ENCODE data around the gene CPAMD8. TPM values are rescaled to one million over a fixed set of nuclear protein-coding genes. Genes with fewer than 3 reads are reported as not detected.

Gene CPAMD8
- total and polyA plus RNA-seq, 2 donors (not counting 1 experiment from before 2014, with no cell fraction given): 0.14 to 1.7 TPM

GRCh38 chr19:17036640-17037039 is 10.0 kb upstream of the CPAMD8 start:
- Histone ChIP-seq H3K4me2 (ENCODE audit: extremely low read depth, insufficient read depth, low read length) (no peak overlapping the region), H3K9me3 (ENCODE audit: control insufficient read depth, insufficient read depth, low read depth, low read length) (no peaks in the 10 kb centered on the region), H2AFZ (ENCODE audit: low read length) (no peak overlapping the region), H3K79me2 (ENCODE audit: control insufficient read depth, insufficient read depth, low read length) (no peaks in the 10 kb centered on the region), H4K20me1 (ENCODE audit: control insufficient read depth, extremely low read depth, insufficient read depth, low read length) (no peaks in the 10 kb centered on the region), H3K36me3 (ENCODE audit: control insufficient read depth, insufficient read depth, low read length) (no peaks in the 10 kb centered on the region), H3K4me1 (ENCODE audit: control insufficient read depth, extremely low read depth, insufficient read depth, low read length) (no peaks in the 10 kb centered on the region), H3K27ac (ENCODE audit: insufficient read depth, low read length) (no peak overlapping the region), H3K9ac (ENCODE audit: insufficient read depth, low read length) (no peak overlapping the region), H3K4me3 (replicated peaks in 1 of 4; ENCODE audit: control extremely low read depth in 1 of 4, insufficient read depth in 1 of 4, low read depth in 3 of 4, low read length in 4 of 4) (no peak overlapping the region), H3K27me3 (ENCODE audit: control insufficient read depth, insufficient read depth, low read length) (no peaks in the 10 kb centered on the region)
- no peak for DNase-seq (ENCODE audit: low read depth in 2 of 2)
- TF ChIP-seq EZH2 (IDR thresholded peaks at IDR 0.05; ENCODE audit: low read length, missing control alignments) (no peak), CTCF (conservative IDR thresholded peaks at IDR 0.05 in 1 of 2, IDR thresholded peaks at IDR 0.05 in 1 of 2; ENCODE audit: low read depth in 1 of 2, low read length in 2 of 2) (no peak)

- Histone ChIP-seq H3K79me2 (ENCODE audit: control insufficient read depth, insufficient read depth, low read length) (no peaks in the 10 kb centered on the region), H2AFZ (ENCODE audit: low read length) (no peak overlapping the region)
These were observed 9.3 kb upstream of the CPAMD8 start for GRCh38 chr19:17035842-17036424.

GRCh38 chr19:17031741-17032140 is 5.1 kb upstream of the CPAMD8 start:
- no peaks in the 10 kb centered on the region for H4K20me1 ChIP-seq (ENCODE audit: control insufficient read depth, extremely low read depth, insufficient read depth, low read length)
- H3K4me1 ChIP-seq (ENCODE audit: control insufficient read depth, extremely low read depth, insufficient read depth, low read length): no peaks in the 10 kb centered on the region
- no peaks in the 10 kb centered on the region for H3K36me3 ChIP-seq (ENCODE audit: control insufficient read depth, insufficient read depth, low read length)
- H3K79me2 ChIP-seq (ENCODE audit: control insufficient read depth, insufficient read depth, low read length): no peaks in the 10 kb centered on the region
- H3K4me2 ChIP-seq (ENCODE audit: extremely low read depth, insufficient read depth, low read length): no peak overlapping the region
- no peaks in the 10 kb centered on the region for H3K9me3 ChIP-seq (ENCODE audit: control insufficient read depth, insufficient read depth, low read depth, low read length)
- DNase-seq (ENCODE audit: low read depth in 2 of 2): no peak
- H3K9ac ChIP-seq (ENCODE audit: insufficient read depth, low read length): no peak overlapping the region
- no peak overlapping the region for H2AFZ ChIP-seq (ENCODE audit: low read length)
- no peak overlapping the region for H3K27ac ChIP-seq (ENCODE audit: insufficient read depth, low read length)
- peaks cover 7% of the 10 kb centered on the region for H3K27me3 ChIP-seq (ENCODE audit: control insufficient read depth, insufficient read depth, low read length)
- TF ChIP-seq EZH2 (IDR thresholded peaks at IDR 0.05; ENCODE audit: low read length, missing control alignments): no peak
- no peak for TF ChIP-seq CTCF (conservative IDR thresholded peaks at IDR 0.05 in 1 of 2, IDR thresholded peaks at IDR 0.05 in 1 of 2; ENCODE audit: low read depth in 1 of 2, low read length in 2 of 2)
- no peak overlapping the region for H3K4me3 ChIP-seq (replicated peaks in 1 of 4; ENCODE audit: control extremely low read depth in 1 of 4, insufficient read depth in 1 of 4, low read depth in 3 of 4, low read length in 4 of 4)

More at GRCh38 chr19:17035842-17036424, 9.3 kb upstream of the CPAMD8 start:
- H3K4me1 ChIP-seq (ENCODE audit: control insufficient read depth, extremely low read depth, insufficient read depth, low read length): no peaks in the 10 kb centered on the region
- H3K27me3 ChIP-seq (ENCODE audit: control insufficient read depth, insufficient read depth, low read length): no peaks in the 10 kb centered on the region
- DNase-seq (ENCODE audit: low read depth in 2 of 2): no peak
- H3K4me2 ChIP-seq (ENCODE audit: extremely low read depth, insufficient read depth, low read length): no peak overlapping the region
- no peak overlapping the region for H3K9ac ChIP-seq (ENCODE audit: insufficient read depth, low read length)
- TF ChIP-seq EZH2 (IDR thresholded peaks at IDR 0.05; ENCODE audit: low read length, missing control alignments): no peak
- TF ChIP-seq CTCF (conservative IDR thresholded peaks at IDR 0.05 in 1 of 2, IDR thresholded peaks at IDR 0.05 in 1 of 2; ENCODE audit: low read depth in 1 of 2, low read length in 2 of 2): no peak
- H4K20me1 ChIP-seq (ENCODE audit: control insufficient read depth, extremely low read depth, insufficient read depth, low read length): no peaks in the 10 kb centered on the region
- H3K4me3 ChIP-seq (replicated peaks in 1 of 4; ENCODE audit: control extremely low read depth in 1 of 4, insufficient read depth in 1 of 4, low read depth in 3 of 4, low read length in 4 of 4): no peak overlapping the region
- H3K27ac ChIP-seq (ENCODE audit: insufficient read depth, low read length): no peak overlapping the region
- H3K9me3 ChIP-seq (ENCODE audit: control insufficient read depth, insufficient read depth, low read depth, low read length): no peaks in the 10 kb centered on the region
- H3K36me3 ChIP-seq (ENCODE audit: control insufficient read depth, insufficient read depth, low read length): no peaks in the 10 kb centered on the region

Data from fibroblast of lung (primary cell).